ACHN (cell line): ENCODE data around the gene CDIP1.

Source experiments
- DNase-seq: peaks from one replicate; pipeline ENCODE4 v3.0.0-alpha.2; 2015
- in situ Hi-C: cut with HindIII; loops from 2 replicates; pipeline ENCODE4 v1.10.0; 2017; ENCODE audit warnings: low sequenced_read_pairs, low pct_ligation_motif_present, low pct_unique_long_range_greater_than_20kb

The CDIP1 gene

GRCh38 chr16:4550591-4550990, 12.0 kb upstream of the CDIP1 start:
- DNase-seq = no peak
- in situ Hi-C loops = no loop called here

DNA sequence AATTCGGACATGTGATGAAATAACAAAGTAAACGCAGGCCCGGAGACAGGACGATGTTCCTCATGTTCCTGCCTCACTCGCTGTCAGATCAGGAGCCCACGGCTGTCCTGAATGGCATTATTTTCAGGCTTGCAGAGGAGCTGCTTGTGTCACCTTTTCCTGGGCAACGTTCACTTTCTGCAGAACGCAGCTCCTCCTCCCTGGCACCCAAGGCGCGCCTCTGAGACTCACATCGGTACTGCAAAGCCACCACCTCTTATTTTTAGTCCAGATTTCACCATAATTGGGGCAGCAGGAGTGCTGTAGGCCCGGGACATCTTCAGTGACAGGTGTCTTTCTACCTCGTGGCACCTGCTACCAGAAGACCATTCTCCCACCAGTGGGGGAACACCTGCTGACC, 9.6 kb upstream of the CDIP1 start:
- in situ Hi-C loops = no loop called here

DNA sequence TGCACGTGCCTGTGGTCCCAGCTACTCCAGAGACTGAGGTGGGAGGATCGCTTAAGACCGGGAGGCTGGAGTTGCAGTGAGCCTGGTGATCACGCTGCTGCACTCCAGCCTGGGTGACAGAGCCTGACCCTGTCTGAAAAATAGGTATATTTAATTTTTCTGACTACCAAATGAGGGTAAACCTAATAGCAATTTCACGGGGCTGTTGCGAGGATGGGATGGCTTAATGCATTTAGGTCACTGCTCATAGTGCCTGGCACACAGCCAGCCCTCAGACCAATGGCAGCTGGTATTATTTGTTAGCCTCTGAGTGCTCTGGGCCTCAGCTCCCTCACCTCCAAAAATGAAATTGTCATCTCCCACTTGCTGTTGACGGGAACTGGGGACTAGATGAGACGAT, 5.9 kb upstream of the CDIP1 start:
- in situ Hi-C loops = no loop called here
- DNase-seq = no peak

More for the DNA sequence above, 9.6 kb upstream of the CDIP1 start:
- DNase-seq = no peak

GRCh38 chr16:4539716-4540284, 1.2 kb upstream of the CDIP1 start:
- in situ Hi-C loops = no loop called here

DNA sequence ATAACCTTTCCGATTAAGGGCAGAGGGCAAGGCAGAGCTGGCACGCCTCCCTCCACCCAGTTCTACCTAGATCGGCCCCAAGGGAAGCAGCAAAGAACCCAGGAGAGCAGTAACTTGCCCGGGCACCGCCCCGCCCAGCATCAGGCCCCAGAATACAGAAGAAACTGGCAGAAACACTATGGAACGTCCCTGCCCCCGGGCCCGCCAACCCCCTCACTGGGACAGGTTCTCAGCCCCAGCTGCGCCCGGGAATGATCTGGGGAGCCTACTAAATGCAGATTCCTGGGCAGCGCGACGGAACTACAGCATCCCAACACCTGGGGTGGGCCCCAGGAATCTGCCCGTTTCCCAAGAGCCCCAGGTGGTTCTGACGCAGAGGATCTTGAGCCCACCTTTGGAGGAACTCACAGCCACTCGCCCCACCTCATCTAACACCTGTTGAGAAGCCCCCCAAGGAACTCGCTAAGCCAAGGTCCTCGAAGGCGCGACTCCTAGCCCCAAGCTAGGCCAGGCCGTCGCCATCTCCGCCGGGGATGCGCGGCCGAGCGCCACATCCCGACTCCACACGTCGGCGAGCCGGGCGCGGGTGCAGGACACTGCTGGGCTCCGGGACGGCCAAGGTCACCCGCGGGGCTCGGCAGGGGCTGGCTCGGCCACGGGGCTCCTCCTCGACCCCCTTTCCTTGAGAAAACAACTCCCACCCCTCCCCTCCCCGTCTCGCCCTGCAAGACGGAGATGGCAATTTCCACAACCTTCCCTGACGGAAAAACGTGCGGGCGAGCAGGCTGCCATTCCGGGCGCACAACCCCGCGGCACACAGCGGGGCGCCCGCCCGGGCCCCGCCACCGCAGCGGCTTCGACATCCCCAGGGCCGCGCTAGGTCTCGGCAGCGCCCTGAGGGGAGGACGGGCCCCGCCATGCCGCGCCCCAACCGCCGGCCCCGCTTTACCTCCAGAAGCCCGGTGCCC, 913 bp downstream of the CDIP1 start:
- no peak for DNase-seq

More at GRCh38 chr16:4539716-4540284, 1.2 kb upstream of the CDIP1 start:
- DNase-seq = no peak

DNA sequence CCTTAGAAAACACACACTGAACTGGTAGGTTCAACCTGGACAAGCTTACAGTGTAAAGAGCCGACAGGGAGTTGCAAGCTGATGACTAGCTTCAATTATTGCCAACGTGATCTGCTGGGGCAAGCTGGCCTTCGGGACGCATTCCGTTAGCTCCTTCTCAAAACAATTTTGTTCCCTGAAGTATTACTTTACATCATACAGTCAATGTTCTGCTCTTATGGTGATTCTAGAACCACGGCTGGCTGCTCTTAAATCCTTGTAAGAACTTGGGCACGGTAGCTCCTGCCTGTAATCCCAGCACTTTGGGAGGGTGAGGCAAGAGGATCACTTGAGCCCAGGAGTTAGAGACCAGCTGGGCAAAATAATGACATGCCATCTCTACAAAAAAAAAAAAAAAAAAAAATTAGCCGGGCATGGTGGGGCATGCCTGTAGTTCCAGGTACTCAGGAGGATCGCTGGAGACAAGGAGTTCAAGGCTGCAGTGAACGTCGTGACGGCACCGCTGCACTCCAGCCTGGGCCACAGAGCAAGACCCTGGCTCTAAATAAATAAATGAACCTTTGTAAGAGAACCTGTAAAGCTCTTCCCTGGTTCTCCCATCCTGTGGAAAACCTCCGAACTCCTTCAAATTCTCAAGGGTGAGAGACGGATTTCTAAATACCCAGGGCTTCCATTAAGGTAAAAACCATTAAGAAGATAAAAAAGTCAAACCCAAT, 2.0 kb downstream of the CDIP1 start:
- in situ Hi-C loops = no loop called here
- DNase-seq = no peak

More for the DNA sequence above, 913 bp downstream of the CDIP1 start:
- in situ Hi-C loops = no loop called here

DNA sequence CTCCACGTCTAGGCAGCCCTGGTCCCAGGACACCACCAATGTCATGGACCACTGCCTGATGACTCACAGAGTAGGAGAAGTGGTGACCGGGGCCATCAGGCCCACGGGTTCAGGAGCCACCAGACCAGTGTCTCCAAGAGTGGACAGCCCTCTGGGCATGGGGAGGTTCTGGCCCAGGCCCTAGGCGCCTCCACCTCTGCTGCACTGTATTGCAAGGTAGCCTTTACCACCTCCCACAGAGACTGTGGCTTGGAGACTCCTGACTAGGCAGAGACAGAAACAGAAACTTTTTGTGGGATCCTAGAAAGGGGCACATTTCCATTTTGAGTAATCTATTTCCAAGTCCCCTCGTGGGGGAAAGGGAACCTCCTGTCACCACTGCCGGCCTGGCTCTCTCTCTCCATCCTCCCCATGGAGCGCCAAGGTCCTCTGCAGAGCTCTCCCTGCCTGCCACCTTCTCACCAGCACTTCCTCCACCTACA, 2.9 kb downstream of the CDIP1 start:
- DNase-seq = no peak

GRCh38 chr16:4534151-4534790, 4.3 kb downstream of the CDIP1 start:
- in situ Hi-C loops = no loop called here
- no peak for DNase-seq

More for the DNA sequence above, 2.9 kb downstream of the CDIP1 start:
- in situ Hi-C loops = no loop called here

- no peak for DNase-seq
- in situ Hi-C loops = no loop called here
These were observed 5.1 kb downstream of the CDIP1 start for GRCh38 chr16:4533490-4533889.

GRCh38 chr16:4532238-4532637, 6.3 kb downstream of the CDIP1 start:
- in situ Hi-C loops = no loop called here
- no peak for DNase-seq

GRCh38 chr16:4531811-4532210, 6.8 kb downstream of the CDIP1 start:
- in situ Hi-C loops = no loop called here
- DNase-seq = no peak

DNA sequence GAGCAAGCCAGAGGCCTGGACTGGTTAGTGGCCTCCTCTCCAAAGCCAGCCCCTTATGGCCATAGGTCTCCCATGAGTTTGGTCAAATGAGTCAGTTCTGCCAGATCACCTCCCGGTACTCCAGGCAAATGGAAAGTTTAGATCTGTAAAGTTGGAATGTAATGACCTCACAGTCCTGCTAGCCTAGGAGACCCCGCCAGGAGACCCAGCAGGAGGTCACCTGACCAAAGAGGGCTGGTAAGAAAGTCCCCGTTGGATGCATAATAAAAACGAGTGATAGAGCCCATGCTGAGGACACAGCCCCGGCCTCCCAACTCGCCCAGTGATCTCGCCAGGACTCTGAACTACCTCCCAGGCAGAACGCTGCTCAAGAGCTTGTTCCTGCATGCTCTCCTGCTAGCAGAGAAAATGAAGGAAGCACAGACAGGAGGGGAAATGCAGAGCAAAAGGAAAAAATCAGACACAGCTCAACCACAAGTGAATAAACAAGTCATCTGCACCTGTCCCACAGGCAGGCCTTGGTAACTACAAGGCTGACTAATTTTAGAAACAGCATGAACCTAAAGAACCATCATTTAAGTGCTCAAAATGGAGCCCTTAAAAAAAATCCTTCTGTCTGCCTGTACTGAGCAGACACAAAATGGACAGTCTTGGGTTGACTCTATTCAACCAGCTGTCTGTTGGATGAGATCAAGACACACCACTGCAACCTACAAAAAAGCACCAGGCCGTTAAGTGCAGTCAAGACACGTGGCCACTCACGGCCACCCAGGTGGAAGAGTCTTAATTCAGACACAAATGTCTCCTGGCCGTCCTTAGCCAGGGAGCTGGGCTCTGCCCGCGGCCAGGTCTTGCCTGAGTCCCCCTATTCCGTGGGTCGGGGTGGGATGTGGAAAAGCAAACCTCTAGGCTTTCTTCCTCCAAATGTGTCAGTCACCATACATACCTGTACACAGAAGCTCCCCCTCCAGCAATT, 9.2 kb downstream of the CDIP1 start:
- in situ Hi-C loops = no loop called here
- no peak for DNase-seq

DNA sequence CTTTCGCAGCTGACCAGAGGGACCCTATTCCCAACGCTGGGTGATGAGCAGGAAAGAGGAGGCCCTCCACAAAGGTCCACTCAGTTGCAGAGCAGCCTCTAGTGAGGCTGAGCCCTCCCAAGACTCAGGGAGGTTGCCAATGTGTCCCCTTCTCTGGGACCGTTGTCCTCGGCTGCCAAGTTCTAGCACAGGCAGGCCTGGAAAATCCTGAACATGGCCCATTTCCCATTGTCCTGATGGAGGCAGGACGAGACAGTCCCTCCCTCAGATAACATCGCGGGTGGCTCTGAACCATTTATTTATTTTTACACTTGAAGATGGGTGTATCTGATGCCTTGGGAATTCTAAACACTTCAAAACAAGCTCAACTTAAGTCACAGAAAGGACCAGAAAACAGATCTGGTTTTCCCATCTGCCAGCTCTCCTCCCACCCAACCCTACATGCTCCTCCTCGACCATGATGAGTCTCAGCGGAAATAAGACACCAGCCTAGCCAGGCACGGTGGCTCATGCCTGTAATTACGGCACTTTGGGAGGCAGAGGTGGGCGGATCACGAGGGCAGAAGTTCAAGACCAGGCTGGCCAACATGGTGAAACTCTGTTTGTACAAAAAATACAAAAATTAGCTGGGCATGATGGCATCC, 12.8 kb downstream of the CDIP1 start:
- no peak for DNase-seq
- in situ Hi-C loops = no loop called here

- in situ Hi-C loops = no loop called here
- no peak for DNase-seq
These were observed 13.5 kb downstream of the CDIP1 start for GRCh38 chr16:4525069-4525468.

DNA sequence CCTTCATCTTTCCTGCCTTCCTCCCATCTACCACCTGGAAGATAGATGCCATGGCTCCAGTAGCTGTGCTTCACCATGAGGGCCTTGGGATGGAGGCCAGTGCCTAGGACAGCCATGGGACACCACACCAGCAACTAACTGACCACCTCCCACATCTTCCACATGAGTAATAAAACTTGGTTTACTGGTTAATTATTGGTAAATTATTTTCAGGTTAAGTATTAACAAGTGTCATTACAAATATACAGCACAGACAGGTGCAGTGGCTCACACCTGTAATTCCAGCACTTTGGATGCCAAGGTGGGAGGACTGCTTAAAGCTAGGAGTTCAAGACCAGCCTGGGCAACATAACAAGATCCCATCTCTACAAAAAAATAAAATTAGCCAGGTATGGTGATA, 14.0 kb downstream of the CDIP1 start:
- in situ Hi-C loops = no loop called here
- DNase-seq = no peak

DNA sequence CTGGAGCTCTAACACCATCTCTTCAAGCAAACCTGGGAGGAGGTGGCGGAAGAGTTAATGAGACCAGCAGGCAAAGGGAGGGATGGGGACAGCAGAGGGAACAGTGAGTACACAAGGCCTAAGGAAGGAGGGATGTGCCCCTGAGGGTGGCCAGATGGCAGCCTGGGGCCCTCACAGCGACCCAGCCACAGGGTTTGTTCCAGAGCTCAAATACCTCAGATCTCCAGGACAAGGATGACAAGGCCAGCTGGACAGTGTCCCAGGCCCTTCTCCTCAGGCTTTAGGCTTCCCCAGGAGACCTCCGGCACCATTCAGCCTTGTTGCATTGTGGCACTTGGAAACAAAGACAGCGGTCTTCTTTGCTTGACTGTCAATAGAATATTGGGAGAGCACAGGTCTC, 14.9 kb downstream of the CDIP1 start:
- in situ Hi-C loops = no loop called here
- no peak for DNase-seq

DNA sequence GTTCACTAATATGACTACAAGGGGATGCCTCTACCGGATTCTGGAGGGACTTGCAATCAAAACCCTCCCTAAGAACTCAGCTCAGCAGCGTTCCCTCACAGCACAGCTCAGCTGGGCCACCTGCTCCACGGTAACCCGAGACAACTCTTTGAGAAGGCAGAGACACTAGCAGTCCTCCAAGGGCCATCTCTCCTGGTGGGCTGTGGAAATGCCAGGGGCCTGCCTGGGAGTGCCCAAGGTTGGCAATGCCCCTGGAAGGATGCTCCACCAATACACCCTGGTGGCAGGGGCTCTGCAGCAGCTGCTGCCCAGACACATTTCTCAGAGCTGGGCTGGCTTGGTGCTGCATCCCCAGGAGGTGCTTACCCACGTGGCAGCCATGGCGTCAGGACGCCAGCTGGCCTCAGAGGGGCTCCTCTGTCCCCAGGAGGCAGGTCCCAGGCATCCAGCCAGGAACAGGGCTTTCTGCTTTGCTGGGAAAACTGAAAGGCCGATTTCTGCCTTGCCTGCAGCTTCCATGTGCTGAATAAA, 16.5 kb downstream of the CDIP1 start:
- in situ Hi-C loops = no loop called here
- no peak for DNase-seq
